ENCODE results near the gene TNS1.

Gene TNS1

DNA sequence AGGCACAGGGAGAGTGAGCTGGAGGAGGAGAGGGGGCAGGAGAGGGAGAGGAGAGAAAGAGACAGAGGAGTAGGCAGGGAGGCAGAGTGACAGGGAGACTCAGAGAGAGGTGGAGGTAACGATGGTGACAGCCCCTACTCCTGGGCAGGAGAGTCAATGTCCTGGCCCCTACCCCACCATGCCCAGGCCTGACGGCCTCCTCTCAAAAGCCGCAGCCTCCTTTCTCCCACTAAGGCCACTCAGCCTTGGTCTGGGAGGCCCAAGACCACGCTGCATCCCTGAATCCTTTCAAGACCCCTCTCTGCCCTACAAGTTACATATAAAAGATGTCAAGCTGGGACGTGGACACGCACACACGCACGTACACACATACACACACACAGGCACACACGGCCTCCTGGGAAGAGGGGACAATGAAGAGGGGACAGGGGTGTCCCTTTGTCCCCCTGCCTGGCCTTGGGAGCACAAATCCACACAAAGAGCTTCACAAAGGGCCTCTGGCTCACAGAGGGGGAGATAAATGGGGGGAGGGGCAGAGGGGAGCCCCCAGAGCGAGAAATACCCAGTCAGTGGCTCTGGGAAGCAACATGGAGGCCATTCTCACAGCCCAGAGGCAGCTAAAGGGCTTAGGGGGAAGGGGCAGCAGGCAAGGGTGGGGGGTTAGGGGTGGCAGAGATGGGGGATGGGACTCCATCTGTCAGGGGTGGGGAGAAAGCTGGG is 19.5 kb upstream of the TNS1 start:
- no peak overlapping the region for H3K27ac ChIP-seq (replicated peaks)
- no peak overlapping the region for H3K4me3 ChIP-seq (replicated peaks; ENCODE audit: insufficient read depth, low read length)
- H3K27me3 ChIP-seq (ENCODE audit: insufficient read depth, poor library complexity, severe bottlenecking) = no peaks in the 10 kb centered on the region
- TF ChIP-seq, protein P1, sequence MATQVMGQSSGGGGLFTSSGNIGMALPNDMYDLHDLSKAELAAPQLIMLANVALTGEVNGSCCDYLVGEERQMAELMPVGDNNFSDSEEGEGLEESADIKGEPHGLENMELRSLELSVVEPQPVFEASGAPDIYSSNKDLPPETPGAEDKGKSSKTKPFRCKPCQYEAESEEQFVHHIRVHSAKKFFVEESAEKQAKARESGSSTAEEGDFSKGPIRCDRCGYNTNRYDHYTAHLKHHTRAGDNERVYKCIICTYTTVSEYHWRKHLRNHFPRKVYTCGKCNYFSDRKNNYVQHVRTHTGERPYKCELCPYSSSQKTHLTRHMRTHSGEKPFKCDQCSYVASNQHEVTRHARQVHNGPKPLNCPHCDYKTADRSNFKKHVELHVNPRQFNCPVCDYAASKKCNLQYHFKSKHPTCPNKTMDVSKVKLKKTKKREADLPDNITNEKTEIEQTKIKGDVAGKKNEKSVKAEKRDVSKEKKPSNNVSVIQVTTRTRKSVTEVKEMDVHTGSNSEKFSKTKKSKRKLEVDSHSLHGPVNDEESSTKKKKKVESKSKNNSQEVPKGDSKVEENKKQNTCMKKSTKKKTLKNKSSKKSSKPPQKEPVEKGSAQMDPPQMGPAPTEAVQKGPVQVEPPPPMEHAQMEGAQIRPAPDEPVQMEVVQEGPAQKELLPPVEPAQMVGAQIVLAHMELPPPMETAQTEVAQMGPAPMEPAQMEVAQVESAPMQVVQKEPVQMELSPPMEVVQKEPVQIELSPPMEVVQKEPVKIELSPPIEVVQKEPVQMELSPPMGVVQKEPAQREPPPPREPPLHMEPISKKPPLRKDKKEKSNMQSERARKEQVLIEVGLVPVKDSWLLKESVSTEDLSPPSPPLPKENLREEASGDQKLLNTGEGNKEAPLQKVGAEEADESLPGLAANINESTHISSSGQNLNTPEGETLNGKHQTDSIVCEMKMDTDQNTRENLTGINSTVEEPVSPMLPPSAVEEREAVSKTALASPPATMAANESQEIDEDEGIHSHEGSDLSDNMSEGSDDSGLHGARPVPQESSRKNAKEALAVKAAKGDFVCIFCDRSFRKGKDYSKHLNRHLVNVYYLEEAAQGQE (IDR thresholded peaks at IDR 0.05; ENCODE audit: insufficient replicate concordance, low read depth) = no peak
- TF ChIP-seq SPI1 (IDR thresholded peaks at IDR 0.05; ENCODE audit: borderline replicate concordance, low read depth) (no peak), POLR2AphosphoS5 (IDR thresholded peaks at IDR 0.05; ENCODE audit: low read depth) (no peak)
- DNase-seq (ENCODE audit: low read depth in 1 of 2, low spot score in 1 of 2) = no peak

DNA sequence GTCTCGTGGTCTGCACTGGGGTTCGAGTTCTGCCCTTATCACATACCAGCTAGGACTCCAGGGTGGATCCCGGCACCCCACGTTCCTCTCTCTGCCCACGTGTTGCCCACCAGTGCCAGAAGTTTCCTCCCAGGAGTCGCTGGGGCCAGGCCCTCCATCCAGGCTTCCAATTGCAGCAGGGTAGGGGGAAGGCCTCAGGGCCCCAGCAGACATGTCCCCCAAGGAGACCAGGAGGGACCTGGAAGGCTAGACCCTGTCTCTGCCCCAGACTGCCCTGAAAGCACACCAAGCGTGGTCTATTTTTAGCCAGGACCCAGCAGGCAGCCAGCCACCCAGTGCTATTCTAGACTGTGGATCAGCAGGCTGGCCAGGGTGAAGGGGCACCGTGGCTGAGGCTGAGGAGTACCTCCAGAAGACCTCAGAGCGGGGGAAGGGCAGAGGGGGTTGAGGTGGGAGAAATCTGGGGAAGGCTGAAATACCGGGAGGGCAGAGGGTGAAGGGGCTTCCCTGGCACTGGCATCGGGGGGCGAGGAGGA is 18.8 kb upstream of the TNS1 start:
- H3K4me3 ChIP-seq (replicated peaks; ENCODE audit: insufficient read depth, low read length) = no peak overlapping the region
- TF ChIP-seq, protein P2, sequence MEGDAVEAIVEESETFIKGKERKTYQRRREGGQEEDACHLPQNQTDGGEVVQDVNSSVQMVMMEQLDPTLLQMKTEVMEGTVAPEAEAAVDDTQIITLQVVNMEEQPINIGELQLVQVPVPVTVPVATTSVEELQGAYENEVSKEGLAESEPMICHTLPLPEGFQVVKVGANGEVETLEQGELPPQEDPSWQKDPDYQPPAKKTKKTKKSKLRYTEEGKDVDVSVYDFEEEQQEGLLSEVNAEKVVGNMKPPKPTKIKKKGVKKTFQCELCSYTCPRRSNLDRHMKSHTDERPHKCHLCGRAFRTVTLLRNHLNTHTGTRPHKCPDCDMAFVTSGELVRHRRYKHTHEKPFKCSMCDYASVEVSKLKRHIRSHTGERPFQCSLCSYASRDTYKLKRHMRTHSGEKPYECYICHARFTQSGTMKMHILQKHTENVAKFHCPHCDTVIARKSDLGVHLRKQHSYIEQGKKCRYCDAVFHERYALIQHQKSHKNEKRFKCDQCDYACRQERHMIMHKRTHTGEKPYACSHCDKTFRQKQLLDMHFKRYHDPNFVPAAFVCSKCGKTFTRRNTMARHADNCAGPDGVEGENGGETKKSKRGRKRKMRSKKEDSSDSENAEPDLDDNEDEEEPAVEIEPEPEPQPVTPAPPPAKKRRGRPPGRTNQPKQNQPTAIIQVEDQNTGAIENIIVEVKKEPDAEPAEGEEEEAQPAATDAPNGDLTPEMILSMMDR (IDR thresholded peaks at IDR 0.05; ENCODE audit: insufficient read depth, low read length) = no peak
- no peak for TF ChIP-seq POLR2AphosphoS5 (IDR thresholded peaks at IDR 0.05; ENCODE audit: low read depth)
- H3K27ac ChIP-seq (replicated peaks) = no peak overlapping the region
- DNase-seq (ENCODE audit: low read depth in 1 of 2, low spot score in 1 of 2) = no peak
- no peaks in the 10 kb centered on the region for H3K27me3 ChIP-seq (ENCODE audit: insufficient read depth, poor library complexity, severe bottlenecking)

DNA sequence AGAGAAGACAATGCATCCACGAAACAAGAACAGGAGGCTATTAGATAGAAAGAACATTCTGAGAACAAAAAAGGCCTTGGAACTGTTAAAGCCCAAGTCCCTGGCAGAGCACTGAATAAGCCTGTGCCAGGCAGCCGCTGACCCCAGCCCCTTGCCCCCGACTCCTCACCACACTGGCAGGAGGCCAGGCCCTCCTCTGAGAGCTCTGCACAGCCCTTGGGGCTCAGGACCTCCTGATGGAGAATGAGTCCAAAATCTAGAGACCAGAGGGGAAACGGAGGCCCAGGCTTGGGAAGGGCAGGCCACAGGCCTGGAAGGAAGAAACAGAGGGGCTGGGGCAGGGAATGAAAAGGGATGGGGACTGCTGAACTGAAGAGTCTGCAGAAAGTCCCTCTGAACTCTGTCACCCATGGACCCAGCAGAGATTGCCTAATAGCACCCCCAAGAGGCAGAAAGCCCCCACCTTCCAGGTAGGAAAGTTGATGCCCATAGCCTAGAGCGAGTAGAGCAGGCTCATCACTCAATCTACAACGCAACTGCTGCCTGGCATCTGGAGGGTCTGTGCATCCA is 18.3 kb upstream of the TNS1 start:
- H3K27ac ChIP-seq (replicated peaks) = no peak overlapping the region
- H3K4me3 ChIP-seq (replicated peaks; ENCODE audit: insufficient read depth, low read length) = no peak overlapping the region
- H3K27me3 ChIP-seq (ENCODE audit: insufficient read depth, poor library complexity, severe bottlenecking) = no peaks in the 10 kb centered on the region
- TF ChIP-seq GABPA (IDR thresholded peaks at IDR 0.05; ENCODE audit: low read depth) (no peak), SPI1 (IDR thresholded peaks at IDR 0.05; ENCODE audit: borderline replicate concordance, low read depth) (no peak), POLR2AphosphoS5 (IDR thresholded peaks at IDR 0.05; ENCODE audit: low read depth) (no peak)
- TF ChIP-seq, protein P1 (IDR thresholded peaks at IDR 0.05; ENCODE audit: insufficient replicate concordance, low read depth) = no peak
- TF ChIP-seq, protein P2 (IDR thresholded peaks at IDR 0.05; ENCODE audit: insufficient read depth, low read length) = no peak
- no peak for DNase-seq (ENCODE audit: low read depth in 1 of 2, low spot score in 1 of 2)

DNA sequence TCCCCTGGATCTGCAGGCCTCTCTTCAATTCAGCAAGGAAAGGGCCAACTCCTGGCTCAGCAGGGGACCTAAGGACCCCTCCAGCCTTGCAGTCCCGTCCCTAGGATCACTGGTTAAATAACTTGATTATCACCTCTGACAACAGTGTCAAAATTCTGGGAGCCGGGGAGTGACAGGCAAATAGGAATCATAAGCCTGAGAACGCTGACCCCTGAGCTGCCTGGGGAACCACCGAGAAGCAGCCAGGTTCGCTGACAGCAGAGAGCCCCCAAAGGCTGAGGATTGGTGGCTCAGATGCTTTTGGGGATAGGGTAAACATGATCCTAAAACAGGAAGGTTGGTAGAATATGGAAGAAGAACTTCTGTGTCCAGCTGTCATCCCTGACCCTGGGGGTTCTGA is 17.5 kb upstream of the TNS1 start:
- Histone ChIP-seq H3K4me3 (replicated peaks; ENCODE audit: insufficient read depth, low read length) (no peak overlapping the region), H3K27me3 (ENCODE audit: insufficient read depth, poor library complexity, severe bottlenecking) (no peaks in the 10 kb centered on the region), H3K27ac (replicated peaks) (no peak overlapping the region)
- DNase-seq (ENCODE audit: low read depth in 1 of 2, low spot score in 1 of 2) = no peak
- TF ChIP-seq, protein P1 (IDR thresholded peaks at IDR 0.05; ENCODE audit: insufficient replicate concordance, low read depth) = no peak
